H1 (cell line): ENCODE measurements around the gene CKB. TPM values are rescaled to one million over a fixed set of nuclear protein-coding genes. Genes with fewer than 3 reads are reported as not detected.

ENCODE experiments used
- CHD7 ChIP-seq: fragments of 300-600 bp; sonication (generic); IDR thresholded peaks from 2 replicates; pipeline ENCODE4 v1.7.1; 2012; ENCODE audit warnings: low read length, moderate library complexity, mild to moderate bottlenecking, inconsistent platforms; ENCODE audit not compliant: insufficient replicate concordance
- CTCF ChIP-seq, 3 experiments: IDR thresholded peaks; 1 replicate in 2 of 3; 2 replicates in 1 of 3; pipeline versions ENCODE4 v1.5.1 to v1.6.1; 2011; ENCODE audit warnings: low read length in 3 of 3, mild to moderate bottlenecking in 3 of 3, inconsistent platforms in 2 of 3, low read depth in 1 of 3, moderate library complexity in 1 of 3; ENCODE audit not compliant: insufficient read depth in 1 of 3; ENCODE audit errors: control extremely low read depth in 1 of 3
- FOSL1 ChIP-seq: IDR thresholded peaks from 2 replicates; pipeline ENCODE4 v1.6.1; 2011; ENCODE audit warnings: mild to moderate bottlenecking, low read depth, low read length, moderate library complexity; ENCODE audit not compliant: insufficient read depth
- HDAC6 ChIP-seq: IDR thresholded peaks from one replicate; pipeline ENCODE4 v1.7.1; 2012; ENCODE audit warnings: low read depth, mild to moderate bottlenecking, inconsistent platforms, low read length, moderate library complexity
- RBBP5 ChIP-seq: IDR thresholded peaks from 2 replicates; pipeline ENCODE4 v1.7.1; 2012; ENCODE audit warnings: low read depth, mild to moderate bottlenecking, inconsistent platforms, low read length, moderate library complexity, borderline replicate concordance
- SIN3A ChIP-seq, 2 experiments: IDR thresholded peaks in 1 of 2; conservative IDR thresholded peaks in 1 of 2; 2 replicates each; pipeline ENCODE4 v1.6.1; 2011 to 2012; ENCODE audit warnings: low read length in 2 of 2, improper control_type of control experiment in 1 of 2, low read depth in 1 of 2, mild to moderate bottlenecking in 1 of 2
- polyA plus RNA-seq, 7 experiments: library from polyadenylated mRNA; depleted of rRNA in 3 of 7; stranded (reverse) in 5 of 7; unstranded in 2 of 7; fragments of >200 nt in 5 of 7; fragments of 200-250 nt in 2 of 7; gene quantifications; 1 replicate in 5 of 7; 2 replicates in 1 of 7; 4 replicates in 1 of 7; pipeline versions ENCODE4 v1.2.1 to v1.2.3, GENCODE V29; 2011 to 2013; ENCODE audit warnings: missing spikeins in 2 of 7, mixed read lengths in 2 of 7
- total RNA-seq: library from RNA; stranded (reverse); fragmentation: NEBNext Ultra II Directional; extraction: Animal tissue kit (Norgen Biotek cat#: 25700); gene quantifications from 2 replicates; pipeline ENCODE4 v1.2.1, GENCODE V29; 2021

The CKB gene
- total and polyA plus RNA-seq, 2 of the 8 experiments (the other 6 are each of a cell fraction or from before 2014, with no cell fraction given): 538 to 950 TPM

GRCh38 chr14:103532216-103533136 is 9.8 kb upstream of the CKB start (continued):
- TF ChIP-seq CHD7 (no peak), CTCF (IDR thresholded peaks at IDR 0.05; ENCODE audit: control extremely low read depth in 1 of 3, insufficient read depth in 1 of 3, low read depth in 1 of 3, low read length in 3 of 3) (no peak), SIN3A (conservative IDR thresholded peaks at IDR 0.05 in 1 of 2, IDR thresholded peaks at IDR 0.05 in 1 of 2; ENCODE audit: low read depth in 1 of 2, low read length in 2 of 2) (no peak), FOSL1 (no peak), HDAC6 (no peak), RBBP5 (no peak)
